ENCODE measurements around the gene SPDYE1.

DNA sequence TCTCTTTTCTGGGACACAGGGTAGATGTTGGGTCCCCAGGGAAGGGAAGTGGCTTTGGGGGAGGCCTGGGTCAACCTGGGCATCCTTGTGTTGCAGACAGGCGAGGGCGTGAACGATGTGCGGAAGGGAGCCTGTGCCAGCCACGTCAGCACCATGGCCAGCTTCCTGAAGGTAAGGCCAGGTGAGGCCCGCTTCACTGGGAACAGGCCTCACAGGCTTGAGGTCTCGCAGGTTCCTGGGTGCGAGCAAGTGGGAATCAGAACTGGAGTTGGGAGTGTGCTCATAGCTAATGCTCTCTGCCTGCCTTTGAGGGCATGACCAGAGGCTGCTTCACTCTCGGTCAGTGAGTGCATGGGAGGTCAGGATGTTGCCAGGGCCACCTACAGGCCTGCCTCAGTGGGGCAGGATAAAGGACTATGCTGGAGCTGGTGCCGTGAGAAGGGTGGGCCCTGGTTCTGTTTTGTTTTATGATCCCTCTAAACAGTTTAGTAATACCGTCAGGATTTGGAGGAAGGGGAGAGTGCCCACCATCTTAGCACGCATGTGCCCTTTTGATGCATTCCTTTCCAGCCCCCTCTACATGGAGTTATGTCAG lies 55.2 kb downstream of the SPDYE1 start:
- no peak for TF ChIP-seq EZH2 (IDR thresholded peaks at IDR 0.05; ENCODE audit: insufficient read depth, low read length)
- TF ChIP-seq, protein P1, sequence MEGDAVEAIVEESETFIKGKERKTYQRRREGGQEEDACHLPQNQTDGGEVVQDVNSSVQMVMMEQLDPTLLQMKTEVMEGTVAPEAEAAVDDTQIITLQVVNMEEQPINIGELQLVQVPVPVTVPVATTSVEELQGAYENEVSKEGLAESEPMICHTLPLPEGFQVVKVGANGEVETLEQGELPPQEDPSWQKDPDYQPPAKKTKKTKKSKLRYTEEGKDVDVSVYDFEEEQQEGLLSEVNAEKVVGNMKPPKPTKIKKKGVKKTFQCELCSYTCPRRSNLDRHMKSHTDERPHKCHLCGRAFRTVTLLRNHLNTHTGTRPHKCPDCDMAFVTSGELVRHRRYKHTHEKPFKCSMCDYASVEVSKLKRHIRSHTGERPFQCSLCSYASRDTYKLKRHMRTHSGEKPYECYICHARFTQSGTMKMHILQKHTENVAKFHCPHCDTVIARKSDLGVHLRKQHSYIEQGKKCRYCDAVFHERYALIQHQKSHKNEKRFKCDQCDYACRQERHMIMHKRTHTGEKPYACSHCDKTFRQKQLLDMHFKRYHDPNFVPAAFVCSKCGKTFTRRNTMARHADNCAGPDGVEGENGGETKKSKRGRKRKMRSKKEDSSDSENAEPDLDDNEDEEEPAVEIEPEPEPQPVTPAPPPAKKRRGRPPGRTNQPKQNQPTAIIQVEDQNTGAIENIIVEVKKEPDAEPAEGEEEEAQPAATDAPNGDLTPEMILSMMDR (IDR thresholded peaks at IDR 0.05; ENCODE audit: insufficient read depth, low read depth, low read length): no peak
